HepG2 (cell line): Measurements from ENCODE around the gene PUM1. TPM values are rescaled to one million over a fixed set of nuclear protein-coding genes. Genes with fewer than 3 reads are reported as not detected.

Experiments used
- AHDC1 ChIP-seq: sonication (generic); formaldehyde crosslinking; IDR thresholded peaks from 2 replicates; pipeline ENCODE4 v1.5.1; 2020; ENCODE audit warnings: mild to moderate bottlenecking, missing genetic modification reagents, borderline replicate concordance
- HIVEP1 ChIP-seq: sonication (generic); formaldehyde crosslinking; IDR thresholded peaks from 2 replicates; pipeline ENCODE4 v1.4.0; 2020; ENCODE audit warnings: mild to moderate bottlenecking, missing genetic modification reagents
- HNF1B ChIP-seq: sonication (generic); formaldehyde crosslinking; IDR thresholded peaks from 2 replicates; pipeline ENCODE4 v1.5.1; 2020; ENCODE audit warnings: mild to moderate bottlenecking, moderate library complexity, missing genetic modification reagents
- KDM1A ChIP-seq: IDR thresholded peaks from 2 replicates; pipeline ENCODE4 v1.6.1; 2016; ENCODE audit warnings: missing compliant biosample characterization
- POLR2A ChIP-seq, 2 experiments: IDR thresholded peaks; 2 replicates each; pipeline ENCODE4 v1.6.1; 2011; ENCODE audit warnings: low read depth in 2 of 2, low read length in 2 of 2, mild to moderate bottlenecking in 1 of 2, moderate library complexity in 1 of 2; ENCODE audit not compliant: insufficient read depth in 1 of 2
- RARA ChIP-seq: IDR thresholded peaks from 2 replicates; pipeline ENCODE4 v1.6.1; 2016; ENCODE audit warnings: missing genetic modification reagents, missing compliant biosample characterization
- SALL1 ChIP-seq: sonication (generic); formaldehyde crosslinking; IDR thresholded peaks from 2 replicates; pipeline ENCODE4 v1.8.0; 2022; ENCODE audit warnings: mild to moderate bottlenecking, missing genetic modification reagents
- SNRNP70 ChIP-seq: fragments of 200-400 bp; formaldehyde crosslinking; IDR thresholded peaks from 2 replicates; pipeline ENCODE4 v1.6.1; 2017; ENCODE audit warnings: mild to moderate bottlenecking, low read depth, low read length, moderate library complexity
- STAG1 ChIP-seq: sonication (generic); formaldehyde crosslinking; IDR thresholded peaks from 2 replicates; pipeline ENCODE4 v1.4.0; 2020; ENCODE audit warnings: missing genetic modification reagents
- SUZ12 ChIP-seq: fragments of 150-350 bp; IDR thresholded peaks from 2 replicates; pipeline ENCODE4 v1.6.1; 2014; ENCODE audit warnings: low read depth, low read length
- TAF1 ChIP-seq: sonication (generic); formaldehyde crosslinking; IDR thresholded peaks from 2 replicates; pipeline ENCODE4 v1.4.0; 2020; ENCODE audit warnings: missing genetic modification reagents
- TFAP4 ChIP-seq: sonication (generic); IDR thresholded peaks from 2 replicates; pipeline ENCODE4 v1.6.1; 2016; ENCODE audit warnings: low read depth, borderline replicate concordance
- ZNF589 ChIP-seq: sonication (generic); formaldehyde crosslinking; conservative IDR thresholded peaks from 2 replicates; pipeline ENCODE4 v1.8.0; 2022; ENCODE audit warnings: mild to moderate bottlenecking, moderate library complexity, missing genetic modification reagents
- ZSCAN9 ChIP-seq: IDR thresholded peaks from 2 replicates; pipeline ENCODE4 v1.6.1; 2016; ENCODE audit warnings: borderline replicate concordance
- polyA plus RNA-seq, 8 experiments: library from polyadenylated mRNA; depleted of rRNA in 3 of 8; stranded (reverse) in 7 of 8; unstranded in 1 of 8; fragments of >200 nt; fragmentation: Illumina TruSeq in 4 of 8; extraction: Trizol in 4 of 8; gene quantifications; 2 replicates each; pipeline versions ENCODE4 v1.2.1 to v1.2.3, GENCODE V29; 2011 to 2016; ENCODE audit warnings: low read depth in 4 of 8, missing spikeins in 1 of 8, mixed read lengths in 1 of 8; ENCODE audit not compliant: insufficient read depth in 1 of 8
- total RNA-seq, 5 experiments: library from RNA; depleted of rRNA; stranded (reverse); fragments of >200 nt; fragmentation: Illumina TruSeq; extraction: Trizol; gene quantifications; 2 replicates each; pipeline ENCODE4 v1.2.3, GENCODE V29; 2016; ENCODE audit warnings: low read depth in 1 of 5
- TF ChIP-seq, protein P1 (sequence below): IDR thresholded peaks from 2 replicates; pipeline ENCODE4 v1.6.1; 2016; ENCODE audit warnings: low read depth
- TF ChIP-seq, protein P2 (sequence below): IDR thresholded peaks from 2 replicates; pipeline ENCODE4 v1.4.0; 2020; ENCODE audit warnings: mild to moderate bottlenecking, missing genetic modification reagents

The PUM1 gene
- total and polyA plus RNA-seq, 2 of the 13 experiments (the other 11 are each of a cell fraction or from before 2014, with no cell fraction given) = 64.7 to 91.0 TPM

DNA sequence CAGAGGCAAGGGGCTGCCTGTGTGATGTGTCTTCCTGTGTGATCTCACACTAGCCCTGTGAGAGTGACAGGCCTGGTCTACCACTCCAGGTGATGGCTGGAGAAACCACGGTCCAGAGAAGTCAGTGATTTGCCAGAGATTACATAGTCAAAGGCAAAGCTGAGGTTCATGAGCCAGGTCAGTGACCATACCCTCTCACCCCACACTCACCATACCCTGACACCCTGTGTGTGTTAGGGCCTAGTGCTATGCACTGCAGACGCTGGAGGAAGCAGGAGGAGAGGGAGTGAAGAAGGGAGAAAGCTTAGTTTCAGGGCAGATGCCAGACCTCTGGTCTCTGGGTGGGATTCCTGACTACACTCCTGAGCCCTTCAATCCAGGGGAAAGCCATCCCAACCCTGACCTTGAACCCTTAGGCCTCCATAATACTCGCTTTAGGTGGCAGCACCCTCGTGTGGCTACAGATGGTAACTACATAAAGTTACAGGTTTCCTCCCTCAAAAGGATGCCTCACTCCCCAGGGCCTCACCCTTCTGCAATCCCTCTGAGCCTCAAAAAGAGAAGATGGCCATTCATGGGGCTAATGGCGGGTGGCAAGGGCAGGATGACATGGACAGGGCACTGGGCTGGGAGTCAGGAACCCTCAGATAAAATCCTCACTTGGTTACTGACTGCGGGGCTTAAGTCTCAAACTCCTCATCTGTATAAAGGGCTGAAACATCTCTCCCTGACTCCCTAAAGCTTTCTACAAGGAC, 136.2 kb downstream of the PUM1 start (continued):
- peak; percentile 48; the same call in 1 of the 2 replicates for TF ChIP-seq HNF1B (CRISPR knock-in tag)
- TF ChIP-seq STAG1 (CRISPR knock-in tag) = peak; percentile 82
- TF ChIP-seq, protein P1, sequence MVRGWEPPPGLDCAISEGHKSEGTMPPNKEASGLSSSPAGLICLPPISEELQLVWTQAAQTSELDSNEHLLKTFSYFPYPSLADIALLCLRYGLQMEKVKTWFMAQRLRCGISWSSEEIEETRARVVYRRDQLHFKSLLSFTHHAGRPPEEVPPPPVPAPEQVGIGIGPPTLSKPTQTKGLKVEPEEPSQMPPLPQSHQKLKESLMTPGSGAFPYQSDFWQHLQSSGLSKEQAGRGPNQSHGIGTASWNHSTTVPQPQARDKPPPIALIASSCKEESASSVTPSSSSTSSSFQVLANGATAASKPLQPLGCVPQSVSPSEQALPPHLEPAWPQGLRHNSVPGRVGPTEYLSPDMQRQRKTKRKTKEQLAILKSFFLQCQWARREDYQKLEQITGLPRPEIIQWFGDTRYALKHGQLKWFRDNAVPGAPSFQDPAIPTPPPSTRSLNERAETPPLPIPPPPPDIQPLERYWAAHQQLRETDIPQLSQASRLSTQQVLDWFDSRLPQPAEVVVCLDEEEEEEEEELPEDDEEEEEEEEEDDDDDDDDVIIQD (CRISPR knock-in tag) = 0 out of 2 replicates have a peak, but pooled peaks have one; percentile 46
- TF ChIP-seq TAF1 (CRISPR knock-in tag) = no peak
- no peak for TF ChIP-seq KDM1A (CRISPR knock-in tag)
- TF ChIP-seq RARA (CRISPR knock-in tag) = peak; percentile 80
- 0 out of 2 replicates have a peak, but pooled peaks have one; percentile 24 for TF ChIP-seq SALL1 (CRISPR knock-in tag)
- no peak for TF ChIP-seq ZNF589 (CRISPR knock-in tag)
- no peak for TF ChIP-seq SNRNP70
- TF ChIP-seq, protein P2, sequence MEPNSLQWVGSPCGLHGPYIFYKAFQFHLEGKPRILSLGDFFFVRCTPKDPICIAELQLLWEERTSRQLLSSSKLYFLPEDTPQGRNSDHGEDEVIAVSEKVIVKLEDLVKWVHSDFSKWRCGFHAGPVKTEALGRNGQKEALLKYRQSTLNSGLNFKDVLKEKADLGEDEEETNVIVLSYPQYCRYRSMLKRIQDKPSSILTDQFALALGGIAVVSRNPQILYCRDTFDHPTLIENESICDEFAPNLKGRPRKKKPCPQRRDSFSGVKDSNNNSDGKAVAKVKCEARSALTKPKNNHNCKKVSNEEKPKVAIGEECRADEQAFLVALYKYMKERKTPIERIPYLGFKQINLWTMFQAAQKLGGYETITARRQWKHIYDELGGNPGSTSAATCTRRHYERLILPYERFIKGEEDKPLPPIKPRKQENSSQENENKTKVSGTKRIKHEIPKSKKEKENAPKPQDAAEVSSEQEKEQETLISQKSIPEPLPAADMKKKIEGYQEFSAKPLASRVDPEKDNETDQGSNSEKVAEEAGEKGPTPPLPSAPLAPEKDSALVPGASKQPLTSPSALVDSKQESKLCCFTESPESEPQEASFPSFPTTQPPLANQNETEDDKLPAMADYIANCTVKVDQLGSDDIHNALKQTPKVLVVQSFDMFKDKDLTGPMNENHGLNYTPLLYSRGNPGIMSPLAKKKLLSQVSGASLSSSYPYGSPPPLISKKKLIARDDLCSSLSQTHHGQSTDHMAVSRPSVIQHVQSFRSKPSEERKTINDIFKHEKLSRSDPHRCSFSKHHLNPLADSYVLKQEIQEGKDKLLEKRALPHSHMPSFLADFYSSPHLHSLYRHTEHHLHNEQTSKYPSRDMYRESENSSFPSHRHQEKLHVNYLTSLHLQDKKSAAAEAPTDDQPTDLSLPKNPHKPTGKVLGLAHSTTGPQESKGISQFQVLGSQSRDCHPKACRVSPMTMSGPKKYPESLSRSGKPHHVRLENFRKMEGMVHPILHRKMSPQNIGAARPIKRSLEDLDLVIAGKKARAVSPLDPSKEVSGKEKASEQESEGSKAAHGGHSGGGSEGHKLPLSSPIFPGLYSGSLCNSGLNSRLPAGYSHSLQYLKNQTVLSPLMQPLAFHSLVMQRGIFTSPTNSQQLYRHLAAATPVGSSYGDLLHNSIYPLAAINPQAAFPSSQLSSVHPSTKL (CRISPR knock-in tag) = peak; percentile 24; the same call in 1 of the 2 replicates
- 0 out of 4 replicates have a peak, but pooled peaks of 1 of the 2 experiments have one; percentile 18 for TF ChIP-seq POLR2A (IDR thresholded peaks at IDR 0.05; ENCODE audit: insufficient read depth in 1 of 2, low read depth in 2 of 2, low read length in 2 of 2)
- TF ChIP-seq SUZ12 = no peak
- no peak for TF ChIP-seq AHDC1
- no peak for TF ChIP-seq TFAP4
- TF ChIP-seq HIVEP1 (CRISPR knock-in tag) = no peak
- TF ChIP-seq ZSCAN9 (CRISPR knock-in tag) = no peak
